HG02973 (cell line): ENCODE measurements around the gene EIF2AK2.
"Not testable (repeated sequence)": the region's sequence is repeated elsewhere in the genome, so short reads cannot be mapped to it uniquely, and the experiment has no call there.

Experiments used
- ATAC-seq: cut with Tn5 transposase; IDR thresholded peaks from one replicate; pipeline ENCODE4 v1.9.1; 2021; ENCODE audit warnings: moderate library complexity; ENCODE audit not compliant: unreplicated experiment

Gene EIF2AK2

DNA sequence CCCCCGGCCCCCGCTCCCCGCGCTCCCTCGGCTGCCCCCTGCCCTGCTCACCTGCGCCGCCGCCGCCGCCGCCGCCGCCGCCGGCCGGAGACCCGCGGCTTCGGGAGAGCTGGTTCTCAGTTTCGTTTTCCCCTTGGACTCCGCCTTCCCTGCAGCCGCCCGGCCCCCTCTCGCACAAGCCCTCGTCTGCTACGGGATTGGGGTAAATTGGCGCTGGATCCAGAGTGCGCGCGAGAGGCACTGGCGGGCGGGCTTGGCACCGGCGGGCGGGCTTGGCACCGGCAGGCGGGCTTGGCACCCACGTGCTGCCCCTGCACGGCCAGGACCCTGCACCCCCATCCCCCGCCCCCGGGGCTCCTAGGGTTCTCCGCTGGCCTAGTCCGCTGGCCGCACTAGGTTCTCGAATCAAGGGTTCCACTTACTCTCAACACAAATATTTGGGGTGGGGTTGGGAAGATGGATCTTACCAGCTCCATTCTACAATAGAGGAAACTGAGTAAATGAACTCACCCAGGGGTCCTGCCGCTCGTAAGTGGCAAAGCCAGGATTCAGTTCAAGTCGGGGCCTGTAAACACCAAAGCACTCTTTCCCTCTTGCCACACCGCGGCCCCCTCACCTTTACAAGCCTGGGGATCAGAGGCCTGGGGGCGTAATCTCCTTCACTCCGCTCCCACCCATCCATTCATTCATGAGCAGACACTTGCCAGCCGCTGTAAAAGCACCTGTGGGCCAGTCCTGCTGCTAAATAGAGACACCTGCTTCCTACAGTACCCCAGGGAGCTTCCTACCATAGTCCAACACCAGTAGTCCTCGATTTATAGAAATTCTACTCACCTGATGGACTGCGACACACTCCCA, at the start of gene EIF2AK2:
EIF2AK2 (minus strand) TSS at position 124 of the 858 bp plus-strand sequence. CDS start 9,174 bp downstream, outside the sequence.
- ATAC-seq: peak; percentile 85

DNA sequence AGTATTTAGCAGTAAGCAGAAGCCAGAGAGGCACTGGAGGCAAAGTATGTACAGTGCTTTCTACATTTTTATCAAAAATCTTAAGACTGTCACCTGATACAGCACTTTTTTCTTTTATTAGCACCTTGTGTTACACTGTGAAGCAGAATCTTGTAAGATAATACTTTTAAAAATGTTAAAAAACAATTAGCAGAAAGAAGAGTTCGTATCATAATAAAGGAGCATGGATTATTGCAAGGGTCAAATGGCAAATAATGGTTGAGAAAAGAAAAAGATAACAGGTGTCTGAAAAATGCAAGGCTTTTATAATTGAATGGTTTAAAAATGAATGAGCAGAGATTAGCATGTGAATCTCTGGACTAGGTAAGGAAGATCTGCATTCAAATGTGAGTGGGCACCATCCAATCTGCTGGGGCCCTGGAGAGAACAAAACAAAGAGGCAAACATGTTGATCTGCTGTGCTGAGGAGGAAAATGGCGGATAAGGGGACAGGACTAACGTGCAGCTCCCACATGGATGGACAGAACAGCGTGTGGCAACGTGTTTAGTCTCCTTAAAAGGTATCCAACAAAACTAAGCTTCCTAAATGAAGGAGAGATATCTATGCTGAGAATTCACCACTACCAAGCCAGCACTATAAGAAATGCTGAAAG, 49.0 kb upstream of the EIF2AK2 start:
- no peak for ATAC-seq

DNA sequence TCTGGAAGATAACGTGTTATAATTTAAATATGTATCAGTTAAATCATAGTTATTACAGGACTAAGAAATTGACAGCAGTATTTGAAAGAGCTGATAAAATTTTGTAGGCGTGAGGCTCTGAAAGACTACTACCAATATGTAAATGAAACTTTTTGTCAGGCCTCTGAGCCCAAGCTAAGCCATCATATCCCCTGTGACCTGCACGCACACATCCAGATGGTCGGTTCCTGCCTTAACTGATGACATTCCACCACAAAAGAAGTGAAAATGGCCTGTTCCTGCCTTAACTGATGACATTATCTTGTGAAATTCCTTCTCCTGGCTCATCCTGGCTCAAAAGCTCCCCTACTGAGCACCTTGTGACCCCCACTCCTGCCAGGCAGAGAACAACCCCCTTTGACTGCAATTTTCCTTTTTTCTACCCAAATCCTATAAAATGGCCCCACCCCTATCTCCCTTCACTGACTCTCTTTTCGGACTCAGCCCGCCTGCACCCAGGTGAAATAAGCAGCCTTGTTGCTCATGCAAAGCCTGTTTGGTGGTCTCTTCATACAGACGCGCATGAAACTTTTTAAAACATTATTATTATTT, 48.4 kb upstream of the EIF2AK2 start:
- ATAC-seq: not testable (repeated sequence)

DNA sequence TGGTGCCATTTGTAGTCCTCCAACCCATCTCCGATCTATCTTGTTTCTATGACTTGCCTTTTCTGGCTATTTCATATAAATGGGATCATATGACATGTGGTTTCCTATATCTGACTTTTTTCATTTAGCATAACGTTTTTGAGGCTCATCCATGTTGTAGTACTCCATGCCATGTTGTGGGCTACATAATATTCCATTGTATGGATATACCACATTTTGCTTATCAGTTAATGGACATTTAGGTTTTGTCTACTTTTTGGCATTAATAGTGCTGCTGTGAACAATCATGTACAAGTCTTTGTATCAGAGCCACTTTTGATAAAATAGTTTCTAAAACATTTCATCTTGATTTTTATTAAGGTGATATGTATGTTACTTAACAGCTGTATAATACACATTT, 46.9 kb upstream of the EIF2AK2 start:
- ATAC-seq: no peak

DNA sequence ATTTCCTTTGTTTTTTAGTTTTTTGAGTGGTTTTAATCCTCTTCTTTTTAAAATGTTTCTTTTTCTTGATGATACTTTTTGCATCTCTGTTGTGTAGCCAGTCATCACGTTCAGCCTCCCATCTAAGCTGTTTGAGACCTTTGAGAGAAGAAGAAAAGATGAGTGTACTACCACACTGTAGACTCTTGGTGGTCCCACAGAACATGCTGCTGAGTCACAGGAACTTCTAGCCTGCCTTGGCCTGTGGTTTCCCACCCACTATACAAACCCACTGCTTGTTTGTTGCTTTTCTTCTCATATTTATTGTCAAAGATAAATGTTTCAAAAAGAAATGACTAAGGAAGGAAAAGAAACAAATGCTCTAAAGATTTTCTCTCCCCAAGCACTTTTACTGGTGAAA, 45.0 kb upstream of the EIF2AK2 start:
- no peak for ATAC-seq

DNA sequence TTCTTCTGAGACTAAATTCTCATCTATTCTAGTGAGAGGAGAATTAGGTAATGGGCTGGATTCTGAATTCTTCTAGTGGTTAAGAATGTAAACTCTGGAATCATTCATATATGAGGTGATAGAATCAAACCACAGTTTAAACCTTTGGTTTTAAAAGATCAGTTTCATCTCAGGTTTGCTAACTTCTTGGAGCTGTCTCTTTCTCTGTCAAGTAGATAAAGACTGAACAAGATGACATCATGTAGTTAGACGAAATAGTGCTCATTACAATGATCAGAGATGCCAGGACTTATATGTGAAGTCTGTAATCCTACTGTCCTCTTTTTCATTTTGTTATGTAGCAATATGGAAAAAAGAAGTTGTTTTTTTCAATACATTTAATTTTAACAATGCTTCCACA, 44.4 kb upstream of the EIF2AK2 start:
- ATAC-seq: no peak

DNA sequence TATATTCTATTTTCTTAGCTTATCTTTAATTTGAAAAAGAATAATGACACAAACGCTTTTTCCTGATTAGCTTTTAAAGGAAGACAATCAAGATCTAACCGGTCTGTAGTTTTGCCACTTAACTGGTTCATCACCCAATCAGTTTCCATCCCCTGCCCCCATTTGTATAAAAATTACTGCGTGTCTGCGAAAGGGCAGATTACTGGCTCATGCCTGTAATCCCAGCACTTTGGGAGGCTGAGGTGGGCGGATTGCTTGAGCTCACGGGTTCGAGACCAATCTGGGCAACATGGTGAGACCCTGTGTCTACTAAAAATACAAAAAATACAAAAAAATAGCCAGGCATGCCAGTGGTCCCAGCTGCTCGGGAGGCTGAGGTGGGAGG, 41.9 kb upstream of the EIF2AK2 start:
- no peak for ATAC-seq

DNA sequence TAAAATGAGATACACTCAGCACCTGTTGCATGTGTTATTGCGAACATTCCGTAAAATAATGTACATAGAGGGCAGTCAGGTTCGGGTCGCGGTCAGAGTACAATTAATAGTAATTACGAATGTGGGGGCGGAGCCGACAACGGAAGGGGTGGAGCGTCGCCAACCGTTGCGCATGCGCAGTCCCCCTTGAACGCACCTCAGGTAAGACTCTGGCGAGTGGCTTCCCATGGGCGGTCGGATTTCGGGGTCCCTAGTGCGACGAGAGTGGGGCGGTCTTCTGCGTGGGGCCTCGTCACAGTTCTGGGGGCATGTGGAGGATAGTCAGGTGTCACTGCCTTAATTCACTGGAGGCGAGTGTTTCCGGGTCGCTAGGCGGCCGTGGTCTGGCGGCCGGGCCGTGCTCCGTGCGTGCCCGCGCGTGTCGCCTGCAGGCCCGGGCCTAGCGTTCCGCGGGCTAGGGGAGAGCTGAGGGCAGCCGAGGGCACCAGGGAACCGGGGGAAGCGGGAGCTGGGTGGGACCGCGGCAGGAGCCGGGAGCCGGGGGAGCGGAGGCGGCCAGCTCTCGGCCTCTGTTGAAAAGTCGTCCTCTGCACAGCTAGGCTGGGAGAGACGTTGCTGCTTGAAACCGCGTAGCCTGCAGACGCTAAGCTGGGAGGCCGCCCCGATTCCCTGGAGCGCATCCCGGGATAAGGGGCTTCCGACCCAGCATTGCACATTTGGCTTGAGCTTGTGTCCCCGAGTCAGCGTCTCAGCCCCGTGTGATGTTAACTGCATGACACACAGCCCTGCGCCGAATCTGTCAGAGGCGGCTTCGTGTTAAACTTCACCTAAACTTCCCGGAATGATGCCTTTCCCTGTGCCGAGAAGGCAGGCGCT, 39.8 kb upstream of the EIF2AK2 start, which contains the start of gene CEBPZOS:
CEBPZOS (plus strand) TSS at position 177 of the 876 bp plus-strand sequence. CDS start 3,209 bp downstream, outside the sequence.
- peak; percentile 72 for ATAC-seq

DNA sequence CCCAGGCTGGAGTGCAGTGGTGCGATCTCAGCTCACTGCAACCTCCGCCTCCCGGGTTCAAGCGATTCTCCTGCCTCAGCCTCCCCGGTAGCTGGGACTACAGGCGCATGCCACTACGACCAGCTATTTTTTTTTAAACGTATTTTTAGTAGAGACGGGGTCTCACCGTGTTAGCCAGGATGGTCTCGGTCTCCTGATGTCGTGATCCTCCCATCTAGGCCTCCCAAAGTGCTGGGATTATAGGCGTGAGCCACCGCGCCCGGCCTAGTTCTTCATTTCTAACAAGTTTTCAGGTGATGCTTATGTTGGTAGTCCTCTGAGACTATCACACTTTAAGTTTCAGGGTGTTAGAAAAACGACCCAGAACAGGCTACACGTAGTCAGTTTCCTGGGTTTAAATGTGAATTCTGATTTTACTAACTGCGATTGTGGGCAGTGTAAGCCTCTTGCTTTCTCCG, 39.1 kb upstream of the EIF2AK2 start:
- not testable (repeated sequence) for ATAC-seq

DNA sequence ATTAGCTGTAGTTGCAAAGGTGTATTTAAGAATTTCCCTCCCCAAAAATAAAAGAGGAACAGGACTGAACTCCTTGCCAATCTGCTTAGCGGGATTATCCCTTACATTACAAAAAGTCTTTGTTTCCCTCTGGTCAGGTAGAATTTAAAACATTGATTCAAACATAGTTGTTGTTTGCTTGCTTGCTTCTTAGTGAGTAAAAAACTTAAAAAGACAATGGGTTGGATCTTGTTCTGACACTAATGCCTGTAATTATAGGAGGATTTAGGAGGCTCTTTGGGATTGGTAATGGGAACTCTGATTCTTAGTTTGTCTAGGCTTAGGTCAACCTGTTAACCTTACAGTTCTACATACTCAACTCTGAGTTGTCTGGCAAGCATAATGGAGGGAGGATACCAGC, 35.8 kb upstream of the EIF2AK2 start:
- no peak for ATAC-seq

DNA sequence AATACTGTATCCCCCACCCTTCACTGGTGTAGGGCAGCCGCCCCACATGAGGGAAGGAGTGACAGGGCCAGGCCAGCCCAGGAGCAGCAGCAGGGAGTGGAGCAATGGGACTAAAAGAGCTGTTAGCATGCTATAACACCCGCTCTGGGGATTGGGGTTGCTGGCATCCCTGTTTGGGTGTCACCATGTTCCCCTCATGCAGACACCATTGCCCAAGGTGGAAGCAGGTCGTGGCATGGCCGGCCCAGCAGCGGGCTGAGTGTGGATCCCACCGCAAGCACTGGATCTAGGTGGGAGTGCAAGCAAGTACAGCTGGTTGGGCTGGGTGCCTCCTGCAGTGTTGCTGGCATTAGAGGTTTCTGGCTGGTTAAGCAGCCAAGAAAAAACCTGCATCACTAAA, 35.0 kb upstream of the EIF2AK2 start:
- ATAC-seq: no peak

DNA sequence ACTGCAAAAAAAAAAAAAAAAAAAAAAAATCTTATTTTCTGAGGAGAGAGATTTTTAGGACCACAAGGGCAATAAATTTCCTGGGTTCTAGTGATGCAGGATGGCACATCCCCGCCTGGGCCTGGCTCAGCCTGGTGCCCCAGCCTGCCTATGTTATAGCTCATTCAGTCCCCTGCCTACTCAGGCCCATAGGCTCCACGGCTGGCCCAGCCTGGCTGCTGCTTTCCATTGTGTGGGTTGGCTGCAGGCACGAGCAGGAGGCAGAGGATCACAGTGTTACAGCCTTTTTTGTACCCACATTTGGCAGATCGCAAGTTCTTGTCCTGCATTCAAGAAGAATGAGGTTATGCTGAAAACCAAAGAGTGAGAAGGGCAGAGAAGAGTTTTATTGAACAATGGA, 34.5 kb upstream of the EIF2AK2 start:
- ATAC-seq: no peak

DNA sequence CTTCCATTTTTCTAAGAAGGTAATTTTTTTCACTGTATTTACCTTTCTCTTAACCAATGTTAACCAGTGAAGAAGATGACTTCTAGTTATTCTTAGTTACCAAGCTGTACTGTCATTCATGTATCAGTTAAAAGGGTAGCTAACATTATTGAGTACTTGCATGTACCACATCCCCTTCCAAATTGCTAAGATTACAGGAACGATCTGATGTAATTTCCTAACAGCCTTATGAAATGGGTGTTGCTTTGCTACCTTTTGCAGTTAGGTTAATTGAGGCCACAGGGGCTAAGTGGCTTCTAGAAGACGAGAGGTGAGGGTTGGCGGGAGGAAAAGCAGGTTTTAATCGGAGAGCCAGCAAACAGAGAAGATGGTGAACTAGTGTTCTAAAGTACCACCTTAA, 33.5 kb upstream of the EIF2AK2 start:
- no peak for ATAC-seq

DNA sequence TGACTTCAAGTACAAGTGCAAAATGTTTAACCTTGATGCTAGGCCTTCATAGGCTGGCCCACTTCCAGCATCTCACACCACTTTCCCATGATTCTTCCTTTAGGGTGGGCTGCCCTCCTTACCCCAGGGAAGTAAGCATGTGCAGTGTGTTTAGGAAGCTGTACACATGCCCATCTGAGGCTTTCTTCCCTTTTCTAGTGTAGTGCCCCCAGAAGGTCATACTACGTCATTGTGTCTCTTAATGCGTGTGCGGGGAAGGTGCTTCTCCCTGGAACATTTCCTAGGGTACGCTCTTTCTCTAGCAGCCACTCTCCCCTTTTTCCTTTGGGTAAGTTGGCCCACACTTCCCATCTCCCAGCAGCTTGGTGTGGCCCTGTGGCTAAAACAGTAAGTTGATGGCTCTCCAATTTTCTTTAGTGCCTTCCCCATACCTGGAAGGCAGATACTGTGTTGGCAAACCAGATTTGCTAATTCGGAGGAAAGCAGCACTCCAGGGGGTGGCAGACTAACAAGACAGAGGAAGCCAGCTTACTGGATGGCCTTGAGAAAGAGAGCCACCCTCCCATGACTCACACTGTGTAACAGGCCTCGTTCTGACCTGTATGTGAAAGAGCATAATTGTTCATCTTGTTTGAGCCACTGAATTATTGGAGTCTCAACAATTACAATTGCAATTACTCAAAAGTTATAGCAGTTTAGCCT, 32.8 kb upstream of the EIF2AK2 start:
- ATAC-seq: no peak

DNA sequence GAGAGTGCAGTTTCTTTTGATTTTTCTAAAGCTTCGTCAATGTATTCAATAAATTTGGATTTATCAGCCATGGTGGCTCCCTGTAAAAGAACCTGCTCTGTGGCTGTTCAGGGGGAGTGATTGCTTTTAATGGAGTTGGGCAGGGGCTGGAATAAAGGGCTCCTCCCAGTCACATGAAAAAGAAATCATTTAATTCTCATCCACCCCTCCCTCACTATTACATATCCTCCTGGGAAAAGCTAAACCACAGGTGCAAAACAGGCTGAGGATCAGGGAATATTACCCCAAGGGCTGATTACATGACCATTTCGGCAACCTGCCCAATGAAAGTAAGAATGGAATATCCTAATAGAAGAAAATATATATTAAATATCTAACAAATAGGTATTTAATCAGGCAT, 31.8 kb upstream of the EIF2AK2 start, which contains the start of gene SULT6B1:
SULT6B1 (minus strand) TSS at position 101 of the 400 bp plus-strand sequence; CDS start at position 71, 30 bp downstream.
- no peak for ATAC-seq

DNA sequence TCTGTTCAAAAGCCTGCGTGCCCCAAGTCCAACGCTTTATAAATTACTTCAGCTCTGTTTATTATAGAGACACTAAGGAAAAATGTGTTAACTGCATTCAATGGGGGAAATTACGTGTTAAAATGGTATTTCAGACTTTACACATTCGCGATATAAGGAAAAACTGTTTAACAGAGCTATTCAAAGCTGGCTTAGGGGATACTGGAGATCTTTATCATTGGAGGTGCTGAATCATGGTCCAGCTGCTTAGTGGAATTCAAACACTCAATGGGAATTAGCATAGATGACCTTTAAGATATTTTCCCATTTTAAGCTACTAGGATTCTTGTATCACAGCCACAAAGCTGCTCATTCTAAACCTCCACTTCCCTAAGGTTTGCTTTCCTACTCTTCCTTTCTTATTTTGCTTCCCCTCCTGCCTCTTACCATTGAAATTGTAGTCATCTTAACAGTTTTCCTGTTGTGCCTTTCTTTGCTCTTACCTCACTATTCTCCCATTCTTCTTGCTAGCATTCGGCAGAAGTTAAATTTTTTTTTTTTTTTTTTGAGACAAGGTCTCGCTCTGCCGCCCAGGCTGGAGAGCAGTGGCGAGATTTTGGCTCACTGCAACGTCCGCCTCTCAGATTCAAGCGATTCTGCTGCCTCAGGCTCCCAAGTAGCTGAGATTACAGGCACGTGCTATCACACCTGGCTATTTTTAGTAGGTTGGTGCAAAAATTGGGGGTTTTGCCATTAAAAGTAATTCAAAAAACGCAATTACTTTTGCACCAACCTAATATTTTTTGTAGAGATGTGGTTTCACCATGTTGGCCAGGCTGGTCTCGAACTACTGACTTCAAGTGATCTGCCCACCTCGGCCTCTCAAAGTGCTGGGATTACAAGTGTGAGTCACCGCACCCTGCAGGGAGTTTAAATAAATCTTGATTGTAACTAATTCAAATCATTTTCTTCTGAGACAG, 25.2 kb upstream of the EIF2AK2 start:
- no peak for ATAC-seq

DNA sequence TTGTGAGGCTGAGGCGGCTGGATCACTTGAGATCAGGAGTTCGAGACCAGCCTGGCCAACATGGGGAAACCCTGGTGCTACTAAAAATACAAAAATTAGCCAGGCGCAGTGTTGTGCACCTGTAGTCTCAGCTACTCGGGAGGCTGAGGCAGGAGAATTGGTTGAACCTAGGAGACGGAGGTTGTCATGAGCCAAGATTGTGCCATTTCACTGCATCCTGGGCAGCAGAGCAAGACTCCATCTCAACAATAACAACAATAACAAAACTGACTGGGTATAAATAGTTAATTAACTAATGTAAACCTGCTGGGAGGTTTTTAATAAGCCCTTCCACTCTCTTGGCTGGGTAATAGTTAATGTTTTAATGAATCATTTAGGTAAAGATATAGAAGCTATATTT, 23.9 kb upstream of the EIF2AK2 start:
- ATAC-seq: no peak

DNA sequence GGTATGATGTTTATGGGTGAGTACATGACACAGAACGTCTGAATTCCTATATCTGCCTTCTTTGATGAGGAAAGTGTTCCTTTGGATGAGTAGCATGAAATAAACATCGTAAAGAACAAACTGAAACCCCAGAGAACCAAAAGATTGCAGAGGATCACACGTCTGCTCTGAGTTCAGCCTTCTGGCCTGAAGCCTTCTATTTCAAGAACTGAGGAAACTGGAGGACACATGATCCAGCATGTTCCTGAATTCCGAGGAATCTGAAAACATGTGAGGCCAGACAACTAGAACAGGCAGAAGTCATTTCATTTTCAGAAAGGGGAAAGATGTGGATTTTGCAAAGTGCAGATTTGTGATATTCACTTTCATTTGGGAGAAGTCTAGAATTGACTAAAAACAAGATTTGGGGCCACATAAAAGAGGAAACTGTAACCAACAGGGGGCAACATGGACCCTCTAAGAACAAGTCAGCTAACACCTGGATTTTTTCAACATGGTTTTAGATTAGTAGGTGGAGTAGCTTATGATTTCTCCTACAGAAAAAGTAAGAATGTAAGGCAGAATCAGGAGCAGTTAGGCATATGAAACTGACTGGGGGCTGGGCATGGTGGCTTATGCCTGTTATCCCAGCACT, 23.3 kb upstream of the EIF2AK2 start:
- no peak for ATAC-seq
